ENCODE measurements around the gene SLC22A12. TPM values are rescaled to one million over a fixed set of nuclear protein-coding genes. Genes with fewer than 3 reads are reported as not detected.

Gene SLC22A12
- polyA plus RNA-seq, 1 of the 3 experiments (the other 2 are of a cell fraction) = not detected

DNA sequence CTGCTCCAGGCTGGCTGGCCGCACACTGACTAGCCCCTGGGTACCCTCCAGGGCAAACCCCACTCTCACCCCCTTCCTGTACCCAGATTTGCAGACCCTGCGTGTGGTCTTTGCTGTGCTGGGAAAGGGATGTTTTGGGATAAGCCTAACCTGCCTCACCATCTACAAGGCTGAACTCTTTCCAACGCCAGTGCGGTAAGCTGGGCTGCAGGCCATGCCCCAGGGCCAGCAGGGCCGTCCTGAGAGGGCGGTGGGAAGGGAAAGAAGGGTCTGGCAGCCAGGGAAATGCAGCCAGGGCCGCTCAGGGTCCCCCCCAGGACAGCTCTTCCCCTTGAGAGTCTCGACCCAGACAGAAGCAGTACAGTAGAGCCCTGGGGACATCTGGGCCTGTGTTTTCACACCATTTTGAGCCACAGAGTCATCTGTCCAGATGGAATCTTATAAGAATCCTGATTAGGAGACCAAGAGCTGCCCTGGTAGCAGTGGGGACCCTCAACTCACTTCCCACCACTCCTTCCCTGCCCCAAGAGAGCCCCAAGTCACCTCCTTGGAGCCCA lies 22.4 kb upstream of the SLC22A12 start:
- no peak overlapping the region for H3K9ac ChIP-seq
- no peaks in the 10 kb centered on the region for H3K9me2 ChIP-seq
- no peak overlapping the region for H3K4me2 ChIP-seq
- peaks cover 0 to 19% of the 10 kb centered on the region in 2 experiments; a peak in 2 of 4 replicates for H3K4me1 ChIP-seq (ENCODE audit: control insufficient read depth in 1 of 2, insufficient read depth in 2 of 2, low read depth in 1 of 2, low read length in 1 of 2)
- ChIA-PET CTCF (interaction anchor here (0.9 to 1.7 kb wide), 4 partner anchors 15 to 120 kb away, joined by 3 to 6 read pairs (median 4); no protein-coding TSS in a partner anchor), POLR2A (no interaction called here)
- H3K36me3 ChIP-seq (replicated peaks in 1 of 2; ENCODE audit: control insufficient read depth in 1 of 2, insufficient read depth in 2 of 2, low read length in 1 of 2) = no peaks in the 10 kb centered on the region
- H4K20me1 ChIP-seq (ENCODE audit: insufficient read depth) = no peaks in the 10 kb centered on the region
- DNase-seq = no peak
- no peaks in the 10 kb centered on the region for H3K27me3 ChIP-seq (ENCODE audit: insufficient read depth)
- H3K4me3 ChIP-seq (ENCODE audit: low read depth in 2 of 2, low read length in 1 of 2) = no peak overlapping the region
- no peaks in the 10 kb centered on the region for H3K79me2 ChIP-seq (ENCODE audit: insufficient read depth)
- TF ChIP-seq, protein P1, sequence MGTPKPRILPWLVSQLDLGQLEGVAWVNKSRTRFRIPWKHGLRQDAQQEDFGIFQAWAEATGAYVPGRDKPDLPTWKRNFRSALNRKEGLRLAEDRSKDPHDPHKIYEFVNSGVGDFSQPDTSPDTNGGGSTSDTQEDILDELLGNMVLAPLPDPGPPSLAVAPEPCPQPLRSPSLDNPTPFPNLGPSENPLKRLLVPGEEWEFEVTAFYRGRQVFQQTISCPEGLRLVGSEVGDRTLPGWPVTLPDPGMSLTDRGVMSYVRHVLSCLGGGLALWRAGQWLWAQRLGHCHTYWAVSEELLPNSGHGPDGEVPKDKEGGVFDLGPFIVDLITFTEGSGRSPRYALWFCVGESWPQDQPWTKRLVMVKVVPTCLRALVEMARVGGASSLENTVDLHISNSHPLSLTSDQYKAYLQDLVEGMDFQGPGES (IDR thresholded peaks at IDR 0.05; ENCODE audit: low read depth, low read length) = no peak
- TF ChIP-seq, protein P2, sequence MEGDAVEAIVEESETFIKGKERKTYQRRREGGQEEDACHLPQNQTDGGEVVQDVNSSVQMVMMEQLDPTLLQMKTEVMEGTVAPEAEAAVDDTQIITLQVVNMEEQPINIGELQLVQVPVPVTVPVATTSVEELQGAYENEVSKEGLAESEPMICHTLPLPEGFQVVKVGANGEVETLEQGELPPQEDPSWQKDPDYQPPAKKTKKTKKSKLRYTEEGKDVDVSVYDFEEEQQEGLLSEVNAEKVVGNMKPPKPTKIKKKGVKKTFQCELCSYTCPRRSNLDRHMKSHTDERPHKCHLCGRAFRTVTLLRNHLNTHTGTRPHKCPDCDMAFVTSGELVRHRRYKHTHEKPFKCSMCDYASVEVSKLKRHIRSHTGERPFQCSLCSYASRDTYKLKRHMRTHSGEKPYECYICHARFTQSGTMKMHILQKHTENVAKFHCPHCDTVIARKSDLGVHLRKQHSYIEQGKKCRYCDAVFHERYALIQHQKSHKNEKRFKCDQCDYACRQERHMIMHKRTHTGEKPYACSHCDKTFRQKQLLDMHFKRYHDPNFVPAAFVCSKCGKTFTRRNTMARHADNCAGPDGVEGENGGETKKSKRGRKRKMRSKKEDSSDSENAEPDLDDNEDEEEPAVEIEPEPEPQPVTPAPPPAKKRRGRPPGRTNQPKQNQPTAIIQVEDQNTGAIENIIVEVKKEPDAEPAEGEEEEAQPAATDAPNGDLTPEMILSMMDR (IDR thresholded peaks at IDR 0.05) = no peak
- no peak for TF ChIP-seq POLR2AphosphoS5 (IDR thresholded peaks at IDR 0.05; ENCODE audit: low read depth, low read length)
- TF ChIP-seq, protein P3, sequence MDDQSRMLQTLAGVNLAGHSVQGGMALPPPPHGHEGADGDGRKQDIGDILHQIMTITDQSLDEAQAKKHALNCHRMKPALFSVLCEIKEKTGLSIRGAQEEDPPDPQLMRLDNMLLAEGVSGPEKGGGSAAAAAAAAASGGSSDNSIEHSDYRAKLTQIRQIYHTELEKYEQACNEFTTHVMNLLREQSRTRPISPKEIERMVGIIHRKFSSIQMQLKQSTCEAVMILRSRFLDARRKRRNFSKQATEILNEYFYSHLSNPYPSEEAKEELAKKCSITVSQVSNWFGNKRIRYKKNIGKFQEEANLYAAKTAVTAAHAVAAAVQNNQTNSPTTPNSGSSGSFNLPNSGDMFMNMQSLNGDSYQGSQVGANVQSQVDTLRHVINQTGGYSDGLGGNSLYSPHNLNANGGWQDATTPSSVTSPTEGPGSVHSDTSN (IDR thresholded peaks at IDR 0.05) = no peak
- TF ChIP-seq RCOR1 (IDR thresholded peaks at IDR 0.05; ENCODE audit: low read length) = no peak
- TF ChIP-seq TAF1 (IDR thresholded peaks at IDR 0.05; ENCODE audit: borderline replicate concordance, low read depth, low read length) = no peak
- TF ChIP-seq, protein P4, sequence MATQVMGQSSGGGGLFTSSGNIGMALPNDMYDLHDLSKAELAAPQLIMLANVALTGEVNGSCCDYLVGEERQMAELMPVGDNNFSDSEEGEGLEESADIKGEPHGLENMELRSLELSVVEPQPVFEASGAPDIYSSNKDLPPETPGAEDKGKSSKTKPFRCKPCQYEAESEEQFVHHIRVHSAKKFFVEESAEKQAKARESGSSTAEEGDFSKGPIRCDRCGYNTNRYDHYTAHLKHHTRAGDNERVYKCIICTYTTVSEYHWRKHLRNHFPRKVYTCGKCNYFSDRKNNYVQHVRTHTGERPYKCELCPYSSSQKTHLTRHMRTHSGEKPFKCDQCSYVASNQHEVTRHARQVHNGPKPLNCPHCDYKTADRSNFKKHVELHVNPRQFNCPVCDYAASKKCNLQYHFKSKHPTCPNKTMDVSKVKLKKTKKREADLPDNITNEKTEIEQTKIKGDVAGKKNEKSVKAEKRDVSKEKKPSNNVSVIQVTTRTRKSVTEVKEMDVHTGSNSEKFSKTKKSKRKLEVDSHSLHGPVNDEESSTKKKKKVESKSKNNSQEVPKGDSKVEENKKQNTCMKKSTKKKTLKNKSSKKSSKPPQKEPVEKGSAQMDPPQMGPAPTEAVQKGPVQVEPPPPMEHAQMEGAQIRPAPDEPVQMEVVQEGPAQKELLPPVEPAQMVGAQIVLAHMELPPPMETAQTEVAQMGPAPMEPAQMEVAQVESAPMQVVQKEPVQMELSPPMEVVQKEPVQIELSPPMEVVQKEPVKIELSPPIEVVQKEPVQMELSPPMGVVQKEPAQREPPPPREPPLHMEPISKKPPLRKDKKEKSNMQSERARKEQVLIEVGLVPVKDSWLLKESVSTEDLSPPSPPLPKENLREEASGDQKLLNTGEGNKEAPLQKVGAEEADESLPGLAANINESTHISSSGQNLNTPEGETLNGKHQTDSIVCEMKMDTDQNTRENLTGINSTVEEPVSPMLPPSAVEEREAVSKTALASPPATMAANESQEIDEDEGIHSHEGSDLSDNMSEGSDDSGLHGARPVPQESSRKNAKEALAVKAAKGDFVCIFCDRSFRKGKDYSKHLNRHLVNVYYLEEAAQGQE (IDR thresholded peaks at IDR 0.05; ENCODE audit: low read depth, low read length) = no peak
- TF ChIP-seq GATA2 (CRISPR knock-in tag; IDR thresholded peaks at IDR 0.05) = no peak
- TF ChIP-seq NFIC (IDR thresholded peaks at IDR 0.05; ENCODE audit: borderline replicate concordance) = no peak
- no peak for TF ChIP-seq FOXM1 (IDR thresholded peaks at IDR 0.05; ENCODE audit: low read depth)
- no peak for TF ChIP-seq FOXJ3 (CRISPR knock-in tag; IDR thresholded peaks at IDR 0.05)
- no peak for TF ChIP-seq CHD2 (IDR thresholded peaks at IDR 0.05; ENCODE audit: low read length, partially characterized antibody)
- no peak for TF ChIP-seq RAD21 (IDR thresholded peaks at IDR 0.05; ENCODE audit: low read length)
- TF ChIP-seq SMC3 (IDR thresholded peaks at IDR 0.05; ENCODE audit: low read depth, low read length) = no peak
- TF ChIP-seq FOSL2 (IDR thresholded peaks at IDR 0.05; ENCODE audit: borderline replicate concordance, low read depth) = no peak
- no peak for TF ChIP-seq ELF1 (IDR thresholded peaks at IDR 0.05)
- TF ChIP-seq, protein P5, sequence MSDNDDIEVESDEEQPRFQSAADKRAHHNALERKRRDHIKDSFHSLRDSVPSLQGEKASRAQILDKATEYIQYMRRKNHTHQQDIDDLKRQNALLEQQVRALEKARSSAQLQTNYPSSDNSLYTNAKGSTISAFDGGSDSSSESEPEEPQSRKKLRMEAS (IDR thresholded peaks at IDR 0.05; ENCODE audit: low read depth) = no peak
- TF ChIP-seq TEAD4 (IDR thresholded peaks at IDR 0.05; ENCODE audit: borderline replicate concordance, insufficient read depth) = no peak
- no peak overlapping the region for H2AFZ ChIP-seq (ENCODE audit: low read depth)
- H3K27ac ChIP-seq (ENCODE audit: low read depth in 2 of 2, low read length in 1 of 2) = peak overlapping the region in 1 of 2 experiments; percentile 11; a peak in 1 of 4 replicates
- no peaks in the 10 kb centered on the region for H3K9me3 ChIP-seq
- no peaks in the 10 kb centered on the region for H3F3A ChIP-seq (replicated peaks; ENCODE audit: insufficient read depth)
- 49% methylated on average over 6 of the region's 8 CpGs for WGBS (ENCODE audit: low lambda C conversion rate)
